Mesendoderm (in vitro differentiated cells): ENCODE results near the gene GRM3.
A peak's percentile ranks its signal among the peaks of the same experiment; 100 is the strongest.

Experiments
- DNase-seq: peaks from one replicate; pipeline ENCODE4 v3.0.0; 2013
- H2AK5ac ChIP-seq: 2 replicates; pipeline ENCODE4 v1.6.1; 2013; ENCODE audit warnings: low read length, inconsistent platforms
- H2BK120ac ChIP-seq: 2 replicates; pipeline ENCODE4 v1.6.1; 2013; ENCODE audit warnings: low read depth, mild to moderate bottlenecking, low read length, moderate library complexity, mixed read lengths
- H2BK15ac ChIP-seq: replicated peaks from 2 replicates; pipeline ENCODE4 v1.6.1; 2013; ENCODE audit warnings: low read depth, mild to moderate bottlenecking, moderate library complexity
- H2BK5ac ChIP-seq: 2 replicates; pipeline ENCODE4 v1.6.1; 2013; ENCODE audit warnings: low read length, inconsistent platforms
- H3K18ac ChIP-seq: 2 replicates; pipeline ENCODE4 v1.6.1; 2013; ENCODE audit warnings: mild to moderate bottlenecking, low read length, mixed read lengths
- H3K23ac ChIP-seq: one replicate; pipeline ENCODE4 v1.6.1; 2013; ENCODE audit warnings: low read length
- H3K27ac ChIP-seq: 2 replicates; pipeline ENCODE4 v1.5.1; 2013; ENCODE audit warnings: low read depth, mild to moderate bottlenecking, inconsistent platforms, low read length, moderate library complexity
- H3K27me3 ChIP-seq: 2 replicates; pipeline ENCODE4 v1.6.1; 2013; ENCODE audit warnings: low read length, control low read depth, mild to moderate bottlenecking, inconsistent platforms; ENCODE audit not compliant: insufficient read depth, poor library complexity
- H3K36me3 ChIP-seq: 2 replicates; pipeline ENCODE4 v1.6.1; 2013; ENCODE audit warnings: low read length, inconsistent platforms; ENCODE audit not compliant: control insufficient read depth, insufficient read depth
- H3K4ac ChIP-seq: one replicate; pipeline ENCODE4 v1.6.1; 2013; ENCODE audit warnings: low read depth, mild to moderate bottlenecking, low read length, moderate library complexity
- H3K4me1 ChIP-seq: 2 replicates; pipeline ENCODE4 v1.6.1; 2013; ENCODE audit warnings: low read depth, low read length, inconsistent platforms; ENCODE audit not compliant: control insufficient read depth
- H3K4me2 ChIP-seq: 2 replicates; pipeline ENCODE4 v1.6.1; 2013; ENCODE audit warnings: low read length
- H3K4me3 ChIP-seq: 2 replicates; pipeline ENCODE4 v1.5.1; 2013; ENCODE audit warnings: mild to moderate bottlenecking, low read length
- H3K56ac ChIP-seq: one replicate; pipeline ENCODE4 v1.6.1; 2013; ENCODE audit warnings: low read length
- H3K79me1 ChIP-seq: 2 replicates; pipeline ENCODE4 v1.6.1; 2013; ENCODE audit warnings: low read length, inconsistent platforms
- H3K79me2 ChIP-seq: 2 replicates; pipeline ENCODE4 v1.6.1; 2013; ENCODE audit warnings: mild to moderate bottlenecking, low read length; ENCODE audit not compliant: control insufficient read depth, insufficient read depth
- H3K9ac ChIP-seq: 2 replicates; pipeline ENCODE4 v1.6.1; 2013; ENCODE audit warnings: low read length, inconsistent platforms
- H4K5ac ChIP-seq: one replicate; pipeline ENCODE4 v1.6.1; 2013; ENCODE audit warnings: low read length
- H4K8ac ChIP-seq: one replicate; pipeline ENCODE4 v1.6.1; 2013; ENCODE audit warnings: low read depth, mild to moderate bottlenecking, control low read depth, low read length, moderate library complexity
- WGBS: extraction: QIAGEN DNeasy Blood & Tissue Kit; methylation state at CpG from one replicate; pipeline ENCODE4 v1.1.7; 2013; ENCODE audit warnings: low lambda C conversion rate, missing lambda C conversion rate; ENCODE audit not compliant: insufficient coverage; ENCODE audit errors: extremely low coverage; 5-methylcytosine and 5-hydroxymethylcytosine counted together

The GRM3 gene

GRCh38 chr7:86748201-86748600 is 104.5 kb downstream of the GRM3 start:
- H2BK120ac ChIP-seq: no peak overlapping the region
- no peak overlapping the region for H2BK5ac ChIP-seq
- no peak overlapping the region for H3K27ac ChIP-seq
- no peak overlapping the region for H3K4me2 ChIP-seq
- H3K4ac ChIP-seq: no peak overlapping the region
- no peak overlapping the region for H4K8ac ChIP-seq
- no peaks in the 10 kb centered on the region for H3K27me3 ChIP-seq
- no CpG with 5 or more reads among the region's 4 CpGs for WGBS
- DNase-seq: no peak
- no peak overlapping the region for H2AK5ac ChIP-seq
- H3K18ac ChIP-seq: no peak overlapping the region
- no peaks in the 10 kb centered on the region for H3K4me1 ChIP-seq
- no peak overlapping the region for H3K4me3 ChIP-seq
- no peak overlapping the region for H3K9ac ChIP-seq
- no peak overlapping the region for H4K5ac ChIP-seq
- no peak overlapping the region for H3K23ac ChIP-seq
- H3K79me2 ChIP-seq: no peaks in the 10 kb centered on the region
- H3K79me1 ChIP-seq: no peaks in the 10 kb centered on the region
- no peak overlapping the region for H2BK15ac ChIP-seq
- no peaks in the 10 kb centered on the region for H3K36me3 ChIP-seq
- no peak overlapping the region for H3K56ac ChIP-seq

- Histone ChIP-seq H3K18ac (no peak overlapping the region), H2BK120ac (no peak overlapping the region), H3K4me3 (no peak overlapping the region), H2AK5ac (no peak overlapping the region), H3K27me3 (no peaks in the 10 kb centered on the region), H3K79me1 (no peaks in the 10 kb centered on the region), H3K4me2 (no peak overlapping the region), H3K23ac (no peak overlapping the region), H4K5ac (no peak overlapping the region), H3K56ac (no peak overlapping the region), H4K8ac (no peak overlapping the region), H3K36me3 (no peaks in the 10 kb centered on the region), H3K27ac (no peak overlapping the region), H2BK5ac (no peak overlapping the region), H3K9ac (no peak overlapping the region), H3K4ac (no peak overlapping the region), H3K79me2 (no peaks in the 10 kb centered on the region), H3K4me1 (no peaks in the 10 kb centered on the region), H2BK15ac (no peak overlapping the region)
- WGBS: no CpG with 5 or more reads among the region's 7 CpGs
- no peak for DNase-seq
Observed at GRCh38 chr7:86748843-86749719, 105.4 kb downstream of the GRM3 start.

GRCh38 chr7:86749741-86750665 is 106.3 kb downstream of the GRM3 start:
- H2BK5ac ChIP-seq: no peak overlapping the region
- H3K4me1 ChIP-seq: no peaks in the 10 kb centered on the region
- H3K36me3 ChIP-seq: no peaks in the 10 kb centered on the region
- no peak overlapping the region for H3K23ac ChIP-seq
- no peak overlapping the region for H3K18ac ChIP-seq
- H4K8ac ChIP-seq: no peak overlapping the region
- H3K4me2 ChIP-seq: no peak overlapping the region
- no peaks in the 10 kb centered on the region for H3K79me2 ChIP-seq
- H3K56ac ChIP-seq: no peak overlapping the region
- H3K4me3 ChIP-seq: no peak overlapping the region
- no peaks in the 10 kb centered on the region for H3K27me3 ChIP-seq
- H2BK15ac ChIP-seq: no peak overlapping the region
- H3K27ac ChIP-seq: no peak overlapping the region
- H3K4ac ChIP-seq: no peak overlapping the region
- no peaks in the 10 kb centered on the region for H3K79me1 ChIP-seq
- no peak overlapping the region for H2AK5ac ChIP-seq
- H3K9ac ChIP-seq: no peak overlapping the region
- no CpG with 5 or more reads among the region's 4 CpGs for WGBS
- H2BK120ac ChIP-seq: no peak overlapping the region
- no peak for DNase-seq
- no peak overlapping the region for H4K5ac ChIP-seq

GRCh38 chr7:86760236-86760635 is 116.5 kb downstream of the GRM3 start:
- H3K9ac ChIP-seq: no peak overlapping the region
- H3K4ac ChIP-seq: no peak overlapping the region
- H3K56ac ChIP-seq: no peak overlapping the region

GRCh38 chr7:86762129-86762528 is 118.4 kb downstream of the GRM3 start:
- H3K27ac ChIP-seq: no peak overlapping the region
- no peaks in the 10 kb centered on the region for H3K79me2 ChIP-seq
- no peak overlapping the region for H3K4ac ChIP-seq
- H2BK5ac ChIP-seq: no peak overlapping the region
- H3K4me2 ChIP-seq: no peak overlapping the region
- no peak overlapping the region for H2AK5ac ChIP-seq
- peaks cover 12% of the 10 kb centered on the region for H3K4me1 ChIP-seq
- DNase-seq: peak; percentile 25
- no peaks in the 10 kb centered on the region for H3K36me3 ChIP-seq
- H3K56ac ChIP-seq: no peak overlapping the region
- no peak overlapping the region for H3K23ac ChIP-seq
- no peak overlapping the region for H2BK15ac ChIP-seq
- no peak overlapping the region for H4K5ac ChIP-seq
- no peak overlapping the region for H3K4me3 ChIP-seq
- H3K27me3 ChIP-seq: no peaks in the 10 kb centered on the region
- no peak overlapping the region for H4K8ac ChIP-seq
- no CpG with 5 or more reads among the region's 2 CpGs for WGBS
- no peak overlapping the region for H3K9ac ChIP-seq
- no peak overlapping the region for H2BK120ac ChIP-seq
- H3K18ac ChIP-seq: no peak overlapping the region
- no peaks in the 10 kb centered on the region for H3K79me1 ChIP-seq

More at GRCh38 chr7:86760236-86760635, 116.5 kb downstream of the GRM3 start:
- no peak overlapping the region for H2BK15ac ChIP-seq
- H3K27me3 ChIP-seq: no peaks in the 10 kb centered on the region
- no peak overlapping the region for H4K8ac ChIP-seq
- no peak overlapping the region for H2AK5ac ChIP-seq
- peak; percentile 71 for DNase-seq
- H3K36me3 ChIP-seq: no peaks in the 10 kb centered on the region
- no CpG with 5 or more reads among the region's 4 CpGs for WGBS
- H3K27ac ChIP-seq: no peak overlapping the region
- peaks cover 12% of the 10 kb centered on the region for H3K4me1 ChIP-seq
- no peak overlapping the region for H2BK120ac ChIP-seq
- H3K23ac ChIP-seq: no peak overlapping the region
- H3K18ac ChIP-seq: no peak overlapping the region
- no peaks in the 10 kb centered on the region for H3K79me1 ChIP-seq
- H3K4me3 ChIP-seq: no peak overlapping the region
- no peak overlapping the region for H2BK5ac ChIP-seq
- H3K4me2 ChIP-seq: no peak overlapping the region
- no peak overlapping the region for H4K5ac ChIP-seq
- H3K79me2 ChIP-seq: no peaks in the 10 kb centered on the region
